Esophagus squamous epithelium (tissue), 5 donors: ENCODE measurements around the gene MRPL20. TPM values are rescaled to one million over a fixed set of nuclear protein-coding genes. Genes with fewer than 3 reads are reported as not detected.
A peak's percentile ranks its signal among the peaks of the same experiment; 100 is the strongest.

ENCODE experiments used
- DNase-seq: peaks from one replicate; lab custom pipeline; 2025; lab: John Stamatoyannopoulos, UW
- H3K27ac ChIP-seq, 4 donors: fragments of 200-600 bp; sonication (generic); one replicate each; pipeline ENCODE4 v1.5.1; 2016 to 2019; ENCODE audit warnings: mild to moderate bottlenecking in 1 of 4
- H3K27me3 ChIP-seq, 4 donors: fragments of 200-600 bp; sonication (generic); 1 replicate in 3 of 4; 2 replicates in 1 of 4; pipeline versions ENCODE4 v1.5.1 to v1.6.0; 2017 to 2021; ENCODE audit warnings: antibody characterized with exemption in 1 of 4
- H3K36me3 ChIP-seq, 3 donors: fragments of 200-600 bp; sonication (generic); one replicate each; pipeline ENCODE4 v1.5.1; 2016 to 2019
- H3K4me1 ChIP-seq, 3 donors: fragments of 200-600 bp; sonication (generic); one replicate each; pipeline ENCODE4 v1.5.1; 2017 to 2019
- H3K4me3 ChIP-seq, 4 donors: fragments of 200-600 bp; sonication (generic); 1 replicate in 3 of 4; 2 replicates in 1 of 4; pipeline ENCODE4 v1.5.1; 2016 to 2019; ENCODE audit warnings: mild to moderate bottlenecking in 2 of 4, moderate library complexity in 1 of 4
- H3K9me3 ChIP-seq, 3 donors: fragments of 200-600 bp; sonication (generic); one replicate each; pipeline ENCODE4 v1.5.1; 2016 to 2019
- CTCF ChIP-seq, 6 experiments: fragments of 450-650 bp in 4 of 6; fragments of 200-600 bp in 2 of 6; sonication (generic) in 2 of 6; IDR thresholded peaks; one replicate each; pipeline ENCODE4 v1.5.1; 2016 to 2019; ENCODE audit warnings: antibody characterized with exemption in 6 of 6, mild to moderate bottlenecking in 4 of 6, moderate library complexity in 4 of 6
- POLR2A ChIP-seq, 4 donors: fragments of 450-650 bp; IDR thresholded peaks; one replicate each; pipeline ENCODE4 v1.6.1; 2017; ENCODE audit warnings: antibody characterized with exemption in 4 of 4, mild to moderate bottlenecking in 4 of 4, moderate library complexity in 3 of 4
- WGBS, 2 donors: methylation state at CpG; one replicate each; pipeline ENCODE4 v1.1.5; 2018; 5-methylcytosine and 5-hydroxymethylcytosine counted together
- intact Hi-C: fragments of 100-400 bp; cut with DNase I; formaldehyde crosslinking; loops from one replicate; pipeline ENCODE4 v1.15.0; 2022
- total RNA-seq, 4 donors: library from RNA; depleted of rRNA; stranded (reverse); fragments of >200 nt; gene quantifications; one replicate each; pipeline ENCODE4 v1.1.0, GENCODE V29; 2016
- donor health status: DM: yes; HTN: yes; CAD: no.

The MRPL20 gene
- total RNA-seq, 4 donors from 2014 or later: 98.0 to 157 (median 116) TPM

DNA sequence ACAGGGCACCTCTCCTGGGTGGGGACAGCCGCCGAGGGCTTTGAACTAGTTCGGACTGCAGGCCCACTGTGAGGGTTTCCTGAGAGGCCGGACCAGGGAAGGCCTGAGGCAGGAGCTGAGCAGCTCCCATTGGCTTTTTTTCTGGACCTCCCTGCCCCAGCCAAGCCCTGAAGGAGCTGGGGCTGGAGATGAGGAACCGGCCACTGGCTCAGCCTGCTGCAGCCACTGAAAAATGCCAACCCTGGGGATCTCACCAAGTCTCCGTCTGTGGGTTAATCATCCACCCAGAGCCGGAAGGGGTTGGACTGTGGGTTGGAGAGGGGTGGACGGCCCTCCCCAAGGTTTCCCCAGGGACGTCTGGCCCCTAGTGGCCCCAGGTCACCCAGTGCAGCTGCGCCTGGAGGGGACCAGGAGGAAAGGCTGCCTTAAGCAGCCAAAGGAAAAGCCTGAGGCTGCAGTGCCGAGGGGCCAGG, 30.8 kb upstream of the MRPL20 start:
- no peak for DNase-seq
- intact Hi-C loops: no loop called here
- TF ChIP-seq CTCF (IDR thresholded peaks at IDR 0.05) (no peak), POLR2A (IDR thresholded peaks at IDR 0.05) (no peak)
- Histone ChIP-seq H3K4me3 (peak overlapping the region in 1 of 4 donors; percentile 75), H3K4me1 (peaks cover 50 to 85% (median 58%) of the 10 kb centered on the region in 3 donors), H3K27me3 (peaks cover 0 to 23% (median 0%) of the 10 kb centered on the region in 4 donors), H3K36me3 (peaks cover 0 to 19% (median 3%) of the 10 kb centered on the region in 3 donors), H3K9me3 (no peaks in the 10 kb centered on the region), H3K27ac (peak overlapping the region in 1 of 4 donors; percentile 6)
- WGBS, 2 donors: 60 to 92% methylated on average over 1 to 2 of the region's 11 CpGs

DNA sequence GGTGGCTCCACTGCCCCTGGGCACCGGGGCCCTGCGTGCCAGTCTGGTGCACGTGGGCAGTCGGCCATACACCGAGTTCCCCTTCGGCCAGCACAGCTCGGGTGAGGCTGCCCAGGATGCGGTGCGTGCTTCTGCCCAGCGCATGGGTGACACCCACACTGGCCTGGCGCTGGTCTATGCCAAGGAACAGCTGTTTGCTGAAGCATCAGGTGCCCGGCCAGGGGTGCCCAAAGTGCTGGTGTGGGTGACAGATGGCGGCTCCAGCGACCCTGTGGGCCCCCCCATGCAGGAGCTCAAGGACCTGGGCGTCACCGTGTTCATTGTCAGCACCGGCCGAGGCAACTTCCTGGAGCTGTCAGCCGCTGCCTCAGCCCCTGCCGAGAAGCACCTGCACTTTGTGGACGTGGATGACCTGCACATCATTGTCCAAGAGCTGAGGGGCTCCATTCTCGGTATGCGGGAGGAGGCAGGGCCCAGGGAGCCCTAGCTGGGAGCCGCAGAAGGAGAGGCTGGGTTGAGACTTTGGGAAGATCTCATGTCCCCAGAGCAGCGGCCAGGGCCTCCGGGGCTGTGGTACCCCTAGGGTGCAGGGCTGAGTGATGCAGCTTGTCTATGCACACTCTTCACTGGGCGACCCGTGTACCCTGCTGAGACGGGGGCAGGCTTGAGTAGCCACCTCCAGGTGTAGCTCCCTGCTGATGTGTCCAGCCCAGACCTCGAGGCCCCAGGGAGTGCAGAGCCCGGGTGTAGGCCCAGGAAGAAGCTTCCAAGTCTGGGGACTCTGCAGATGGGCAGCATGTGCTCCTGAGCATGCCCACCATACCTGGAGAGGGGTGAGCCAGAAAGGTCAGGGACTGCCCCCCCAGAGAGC, 30.2 kb upstream of the MRPL20 start:
- WGBS, 2 donors: 80 to 85% methylated on average over 5 to 7 of the region's 31 CpGs
- Histone ChIP-seq H3K27me3 (peaks cover 0 to 23% (median 0%) of the 10 kb centered on the region in 4 donors), H3K36me3 (peaks cover 0 to 19% (median 3%) of the 10 kb centered on the region in 3 donors), H3K4me1 (peaks cover 57 to 92% (median 65%) of the 10 kb centered on the region in 3 donors), H3K4me3 (peak overlapping the region in 3 of 4 donors; percentile 53 to 75 (median 70)), H3K9me3 (no peaks in the 10 kb centered on the region), H3K27ac (peak overlapping the region in 3 of 4 donors; percentile 24 to 96 (median 77))
- no peak for DNase-seq
- intact Hi-C loops: no loop called here
- TF ChIP-seq POLR2A (IDR thresholded peaks at IDR 0.05) (no peak), CTCF (IDR thresholded peaks at IDR 0.05) (no peak)

DNA sequence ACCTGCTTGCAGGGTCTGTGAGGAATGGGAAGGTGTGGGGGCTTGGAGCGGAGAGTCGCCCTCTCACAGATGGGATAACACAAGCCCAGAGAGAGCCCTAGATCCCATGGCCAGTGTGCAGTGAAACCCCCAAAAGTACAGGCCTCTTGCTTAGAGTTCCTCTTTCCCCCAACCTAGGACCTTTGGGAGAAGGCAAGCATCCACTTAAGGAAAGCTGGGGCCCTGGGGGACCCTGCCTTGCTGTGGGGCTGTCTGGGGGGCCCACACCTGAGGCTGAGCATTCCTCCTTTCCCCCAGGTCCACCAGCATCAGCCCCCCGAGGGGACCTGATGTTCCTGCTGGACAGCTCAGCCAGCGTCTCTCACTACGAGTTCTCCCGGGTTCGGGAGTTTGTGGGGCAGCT, 29.5 kb upstream of the MRPL20 start:
- H3K4me3 ChIP-seq: peak overlapping the region; percentile 49 to 75 (median 62)
- H3K9me3 ChIP-seq: no peaks in the 10 kb centered on the region
- peak overlapping the region in 3 of 4 donors; percentile 11 to 96 (median 77) for H3K27ac ChIP-seq
- DNase-seq: no peak
- WGBS, 2 donors: no CpG with 5 or more reads among the region's 7 CpGs
- H3K4me1 ChIP-seq: peaks cover 64 to 92% (median 71%) of the 10 kb centered on the region in 3 donors
- intact Hi-C loops: no loop called here
- peaks cover 0 to 19% (median 3%) of the 10 kb centered on the region in 3 donors for H3K36me3 ChIP-seq
- peaks cover 0 to 23% (median 0%) of the 10 kb centered on the region in 4 donors for H3K27me3 ChIP-seq
- TF ChIP-seq POLR2A (IDR thresholded peaks at IDR 0.05) (no peak), CTCF (IDR thresholded peaks at IDR 0.05) (no peak)

DNA sequence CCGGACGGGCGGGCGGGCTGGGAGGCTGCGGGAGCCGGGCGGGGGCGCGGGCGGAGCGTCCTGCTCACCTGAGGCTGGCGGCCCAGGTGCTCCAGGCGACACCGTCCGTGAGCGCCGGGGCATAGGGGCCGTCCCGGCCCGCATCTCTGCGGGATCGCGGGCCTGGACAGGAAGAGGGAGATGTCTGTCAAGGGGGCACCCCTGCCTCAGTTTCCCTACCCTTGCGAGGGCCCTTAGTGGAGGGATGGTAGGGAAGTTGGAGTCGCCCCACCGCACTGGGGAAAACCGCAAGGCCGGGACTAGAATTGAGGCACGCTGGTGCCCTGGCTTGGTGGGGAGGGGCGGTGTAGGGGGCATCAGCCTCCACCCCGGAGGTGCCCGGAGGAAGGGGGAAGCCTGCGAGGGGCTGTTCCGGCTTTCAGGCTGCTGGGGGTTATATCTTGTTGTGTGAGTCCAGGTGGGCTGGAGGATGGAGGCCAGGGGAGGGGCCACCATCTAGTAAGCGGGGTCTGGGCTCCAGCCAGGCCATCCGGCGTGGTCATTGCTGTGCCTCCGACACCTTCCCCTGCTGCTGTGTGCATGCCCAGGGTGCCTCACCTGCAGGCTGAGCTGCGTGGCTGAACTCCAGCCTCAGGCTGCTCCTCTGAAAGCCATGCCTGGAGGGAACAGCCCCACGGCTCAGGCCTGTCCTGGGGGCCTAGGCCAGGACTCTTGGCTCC, 29.0 kb upstream of the MRPL20 start:
- Histone ChIP-seq H3K9me3 (no peaks in the 10 kb centered on the region), H3K4me1 (peaks cover 69 to 92% (median 72%) of the 10 kb centered on the region in 3 donors), H3K36me3 (peaks cover 0 to 19% (median 3%) of the 10 kb centered on the region in 3 donors), H3K4me3 (peak overlapping the region; percentile 49 to 75 (median 62)), H3K27ac (peak overlapping the region; percentile 77 to 97 (median 94)), H3K27me3 (peaks cover 0 to 23% (median 0%) of the 10 kb centered on the region in 4 donors)
- DNase-seq: no peak
- TF ChIP-seq POLR2A (IDR thresholded peaks at IDR 0.05): no peak
- no peak for TF ChIP-seq CTCF (IDR thresholded peaks at IDR 0.05)
- intact Hi-C loops: no loop called here
- 48% methylated on average over 4 of the region's 40 CpGs; no CpG with 5 or more reads in 1 of the 2 donors for WGBS, 2 donors
